Stimulated activated naive B cell treated with anti-CD40 and anti-IgM and Interleukin-4, amounts not matched to agents 10 μg/mL and 1 μg/mL and 100 μg/mL, for 72 hours (primary cell): ENCODE results near the gene OTP.
"Not testable (repeated sequence)": the region's sequence is repeated elsewhere in the genome, so short reads cannot be mapped to it uniquely, and the experiment has no call there.

Experiments
- ATAC-seq, 2 donors: fragments of 150-1000 bp; cut with Tn5 transposase; replicated peaks; 2 replicates each; pipeline ENCODE4 v1.10.0; 2021; ENCODE audit warnings: moderate library complexity in 1 of 2
- DNase-seq: peaks from one replicate; pipeline ENCODE4 v3.0.0; 2021
- H3K27ac Mint-ChIP-seq: one replicate; pipeline ENCODE4 v1.8.0; 2022; ENCODE audit warnings: mild to moderate bottlenecking, mixed read lengths
- H3K27me3 Mint-ChIP-seq, 2 donors: one replicate each; pipeline ENCODE4 v1.8.0; 2022; ENCODE audit warnings: mixed read lengths in 2 of 2
- H3K36me3 Mint-ChIP-seq, 2 donors: one replicate each; pipeline ENCODE4 v1.8.0; 2022; ENCODE audit warnings: mixed read lengths in 2 of 2, mild to moderate bottlenecking in 1 of 2
- H3K4me1 Mint-ChIP-seq, 2 donors: one replicate each; pipeline ENCODE4 v1.8.0; 2022; ENCODE audit warnings: mixed read lengths in 2 of 2, mild to moderate bottlenecking in 1 of 2
- H3K4me3 Mint-ChIP-seq, 2 donors: one replicate each; pipeline ENCODE4 v1.8.0; 2022; ENCODE audit warnings: mild to moderate bottlenecking in 2 of 2, mixed read lengths in 2 of 2, moderate library complexity in 1 of 2
- H3K9me3 Mint-ChIP-seq, 2 donors: one replicate each; pipeline ENCODE4 v1.8.0; 2022; ENCODE audit warnings: mixed read lengths in 2 of 2, mild to moderate bottlenecking in 1 of 2

Gene OTP

DNA sequence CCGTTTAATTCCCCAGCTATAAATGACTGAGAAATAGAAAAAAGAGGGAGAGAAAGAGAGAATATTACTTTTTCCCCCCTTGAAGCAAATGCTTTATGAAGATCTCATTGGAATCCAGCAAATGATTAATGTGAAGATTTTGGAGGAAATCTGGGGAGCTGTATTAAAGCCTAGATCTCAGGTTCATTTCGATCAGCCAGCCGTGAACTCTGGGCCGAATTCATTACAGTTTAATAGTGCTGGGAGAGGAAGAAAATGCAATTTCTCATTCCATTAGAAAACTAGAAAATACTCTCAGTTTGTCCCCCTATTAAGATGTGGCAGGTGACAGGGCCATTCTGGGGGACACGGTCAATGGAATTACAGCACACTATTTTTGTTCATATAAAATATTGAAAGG, 4.8 kb downstream of the OTP start:
- H3K36me3 Mint-ChIP-seq, result peaks cover 17 to 26% of the 10 kb centered on the region in 2 donors
- peaks cover 14 to 15% of the 10 kb centered on the region in 2 donors for H3K9me3 Mint-ChIP-seq
- H3K4me3 Mint-ChIP-seq, result no peak overlapping the region
- no peak for ATAC-seq
- no peak for DNase-seq
- peak overlapping the region; percentile 31 for H3K27ac Mint-ChIP-seq
- peaks cover 50 to 71% of the 10 kb centered on the region in 2 donors for H3K27me3 Mint-ChIP-seq
- peaks cover 29 to 53% of the 10 kb centered on the region in 2 donors for H3K4me1 Mint-ChIP-seq

DNA sequence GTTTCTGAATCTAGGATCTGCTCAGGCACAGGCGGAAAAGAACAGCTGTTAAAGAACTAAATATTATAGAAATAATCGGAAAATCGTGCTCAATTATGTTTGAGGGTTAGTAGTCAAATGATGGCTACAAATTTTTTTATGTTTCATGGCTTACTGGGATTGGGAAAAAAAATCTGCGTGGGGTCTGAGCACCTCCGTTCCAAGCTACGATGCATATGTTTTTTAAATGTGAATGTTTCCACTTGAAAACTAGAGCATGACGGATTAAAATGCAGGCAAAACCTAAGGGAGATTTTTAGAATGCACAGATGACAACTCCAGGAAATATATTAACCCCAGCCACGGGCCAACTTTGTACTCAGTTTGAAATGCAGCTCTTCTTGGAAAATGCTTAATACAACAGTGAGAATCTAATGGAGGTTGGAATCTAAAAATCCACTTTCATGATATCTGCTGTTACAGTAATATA, 5.3 kb downstream of the OTP start:
- H3K4me1 Mint-ChIP-seq, result peaks cover 29 to 54% of the 10 kb centered on the region in 2 donors
- peak overlapping the region; percentile 92 for H3K27ac Mint-ChIP-seq
- peaks cover 17 to 26% of the 10 kb centered on the region in 2 donors for H3K36me3 Mint-ChIP-seq
- peaks cover 14 to 15% of the 10 kb centered on the region in 2 donors for H3K9me3 Mint-ChIP-seq
- H3K4me3 Mint-ChIP-seq, result no peak overlapping the region
- ATAC-seq, result no peak
- DNase-seq, result no peak
- peaks cover 51 to 73% of the 10 kb centered on the region in 2 donors for H3K27me3 Mint-ChIP-seq

DNA sequence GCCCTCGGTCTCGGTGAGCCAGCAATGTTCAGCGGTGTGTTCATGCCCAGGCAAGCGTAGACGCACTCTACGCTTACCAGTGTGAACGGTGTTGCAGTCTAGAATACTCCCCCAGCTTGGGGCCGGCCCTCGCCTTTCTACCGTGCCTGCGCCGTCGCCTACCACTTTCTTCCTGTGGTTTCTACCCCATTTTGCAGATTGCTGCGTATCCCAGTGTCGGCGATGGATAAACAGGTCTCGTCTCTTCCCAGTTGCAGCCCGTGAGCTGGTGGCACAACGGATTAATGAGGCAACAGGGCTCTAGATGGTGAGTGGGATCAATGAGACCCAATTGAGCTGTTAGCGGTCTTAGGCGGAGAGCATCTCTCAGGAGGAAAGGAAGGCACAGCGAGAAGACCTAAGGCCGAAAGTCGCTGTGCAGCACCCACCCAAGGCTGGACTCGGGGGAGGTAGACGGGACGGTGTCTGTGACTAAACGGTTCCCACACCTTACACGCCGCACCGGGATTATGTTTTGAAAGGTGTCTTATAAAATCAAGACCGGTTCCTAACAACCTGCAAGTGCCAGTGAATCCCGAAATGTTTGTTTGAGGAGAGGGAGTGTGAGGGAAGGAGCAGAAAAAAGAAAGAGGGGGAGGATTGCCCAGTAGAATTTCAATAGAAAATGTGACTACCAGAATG, 5.8 kb downstream of the OTP start:
- H3K4me3 Mint-ChIP-seq, result peak overlapping the region in 1 of 2 donors; percentile 44
- peaks cover 26 to 49% of the 10 kb centered on the region in 2 donors for H3K4me1 Mint-ChIP-seq
- H3K36me3 Mint-ChIP-seq, result peaks cover 14 to 22% of the 10 kb centered on the region in 2 donors
- H3K27ac Mint-ChIP-seq, result peak overlapping the region; percentile 92
- DNase-seq (no peak), ATAC-seq (no peak)
- peaks cover 48 to 71% of the 10 kb centered on the region in 2 donors for H3K27me3 Mint-ChIP-seq
- H3K9me3 Mint-ChIP-seq, result peaks cover 12% of the 10 kb centered on the region in 2 donors

DNA sequence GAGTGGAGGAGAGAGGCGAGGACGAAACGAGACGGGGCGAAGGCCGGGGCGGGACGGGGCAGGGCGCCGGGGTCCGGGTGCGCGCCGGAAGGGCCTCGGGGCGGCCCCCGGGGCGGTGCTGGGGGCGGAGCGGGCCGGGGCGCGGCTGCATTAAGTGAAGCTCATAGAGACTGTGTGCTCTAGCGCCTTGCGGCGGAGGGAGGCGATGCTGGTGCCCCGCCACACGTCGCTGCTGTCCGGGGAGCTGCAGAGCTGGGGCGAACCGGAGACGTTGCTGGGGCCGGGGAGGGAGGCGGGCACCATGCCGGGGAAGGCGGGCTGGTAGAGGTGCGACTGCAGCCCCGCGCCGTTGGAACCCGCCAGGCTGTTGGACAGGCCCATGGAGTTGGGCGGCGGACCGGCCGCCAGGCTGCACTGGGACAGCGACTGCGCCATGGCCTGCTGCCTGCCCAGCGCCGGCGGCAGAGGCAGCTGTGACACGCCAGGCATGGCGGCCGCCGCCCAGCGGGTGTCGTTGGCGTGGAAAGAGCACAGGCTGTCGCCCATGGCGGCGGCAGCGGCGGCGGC, 8.3 kb downstream of the OTP start:
- ATAC-seq, result peak; percentile 89
- Mint-ChIP-seq H3K9me3 (peaks cover 8 to 9% of the 10 kb centered on the region in 2 donors), H3K4me3 (peak overlapping the region; percentile 86 to 88), H3K27ac (peak overlapping the region; percentile 86), H3K27me3 (peaks cover 41 to 70% of the 10 kb centered on the region in 2 donors), H3K36me3 (peaks cover 6 to 13% of the 10 kb centered on the region in 2 donors), H3K4me1 (peaks cover 19 to 40% of the 10 kb centered on the region in 2 donors)
- peak; percentile 49 for DNase-seq

DNA sequence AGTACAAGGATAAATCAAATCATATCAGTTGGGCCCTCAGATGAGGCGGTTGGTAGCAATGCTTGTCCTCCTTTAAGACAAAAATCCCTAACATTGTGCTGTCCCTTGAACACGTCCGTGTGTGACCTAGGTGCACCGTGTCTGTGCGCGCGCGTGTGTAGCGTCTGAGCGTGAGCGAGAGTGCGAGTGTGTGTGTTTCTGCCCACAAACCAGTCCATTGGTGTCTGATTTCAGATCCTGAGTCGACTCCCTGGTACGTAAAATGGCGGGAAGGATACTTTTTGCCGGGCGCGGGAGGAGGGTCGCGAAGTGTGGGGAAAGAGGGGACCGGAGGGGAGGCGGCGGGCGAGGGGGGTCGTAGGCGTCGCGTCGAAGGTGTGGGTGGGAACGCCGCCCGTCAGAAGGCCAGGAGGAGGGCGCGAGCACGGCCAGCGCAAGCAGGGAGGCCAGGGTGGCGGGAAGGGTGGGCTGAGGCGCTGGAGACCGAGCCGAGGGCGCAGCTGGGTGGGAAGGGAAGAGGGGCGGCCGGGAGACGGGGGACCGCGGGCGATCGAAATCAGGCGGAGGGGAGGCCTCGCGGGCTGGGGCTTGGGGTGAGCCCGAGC, 8.9 kb downstream of the OTP start:
- Mint-ChIP-seq H3K4me1 (peaks cover 19 to 40% of the 10 kb centered on the region in 2 donors), H3K27ac (peak overlapping the region; percentile 79), H3K36me3 (peaks cover 6 to 13% of the 10 kb centered on the region in 2 donors), H3K27me3 (peaks cover 45 to 75% of the 10 kb centered on the region in 2 donors), H3K9me3 (peaks cover 8 to 9% of the 10 kb centered on the region in 2 donors), H3K4me3 (peak overlapping the region; percentile 86 to 88)
- peak in 1 of 2 donors; percentile 2 for ATAC-seq
- no peak for DNase-seq

DNA sequence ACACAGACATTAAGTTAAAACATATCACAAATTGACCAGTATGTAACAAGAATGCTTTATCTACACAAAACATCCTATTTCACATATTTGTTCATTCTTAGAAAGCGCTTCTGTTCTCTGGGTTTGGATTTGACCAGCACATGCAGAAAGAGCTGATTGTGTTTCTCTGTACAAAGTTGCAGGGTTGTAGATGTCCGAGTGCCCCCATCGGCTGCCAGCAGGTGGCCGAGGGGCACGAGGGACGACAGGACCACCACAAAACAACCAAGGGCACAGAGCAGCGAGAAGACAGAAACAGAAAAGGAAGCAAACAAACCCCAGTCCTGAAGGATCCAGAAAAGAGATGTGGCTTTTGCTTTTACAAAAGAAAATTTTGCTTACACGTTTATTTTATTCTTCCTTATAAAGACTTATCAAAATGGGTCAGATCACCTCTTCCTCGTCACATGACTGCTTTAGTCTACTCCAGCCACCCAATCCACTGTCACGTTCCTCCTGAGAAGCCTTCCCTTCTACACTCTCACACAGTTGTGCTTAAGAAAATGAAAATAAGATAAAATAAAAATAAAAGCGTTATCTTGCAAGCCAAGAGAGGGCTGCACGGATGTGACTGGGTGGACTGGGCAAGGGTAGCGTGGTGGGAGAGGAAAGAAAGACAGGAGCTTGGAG, 9.5 kb downstream of the OTP start:
- peaks cover 19 to 40% of the 10 kb centered on the region in 2 donors for H3K4me1 Mint-ChIP-seq
- peaks cover 6 to 13% of the 10 kb centered on the region in 2 donors for H3K36me3 Mint-ChIP-seq
- peak overlapping the region; percentile 86 to 88 for H3K4me3 Mint-ChIP-seq
- no peak for ATAC-seq
- H3K27ac Mint-ChIP-seq, result peak overlapping the region; percentile 79
- peaks cover 51 to 82% of the 10 kb centered on the region in 2 donors for H3K27me3 Mint-ChIP-seq
- peaks cover 8 to 9% of the 10 kb centered on the region in 2 donors for H3K9me3 Mint-ChIP-seq
- DNase-seq, result no peak

DNA sequence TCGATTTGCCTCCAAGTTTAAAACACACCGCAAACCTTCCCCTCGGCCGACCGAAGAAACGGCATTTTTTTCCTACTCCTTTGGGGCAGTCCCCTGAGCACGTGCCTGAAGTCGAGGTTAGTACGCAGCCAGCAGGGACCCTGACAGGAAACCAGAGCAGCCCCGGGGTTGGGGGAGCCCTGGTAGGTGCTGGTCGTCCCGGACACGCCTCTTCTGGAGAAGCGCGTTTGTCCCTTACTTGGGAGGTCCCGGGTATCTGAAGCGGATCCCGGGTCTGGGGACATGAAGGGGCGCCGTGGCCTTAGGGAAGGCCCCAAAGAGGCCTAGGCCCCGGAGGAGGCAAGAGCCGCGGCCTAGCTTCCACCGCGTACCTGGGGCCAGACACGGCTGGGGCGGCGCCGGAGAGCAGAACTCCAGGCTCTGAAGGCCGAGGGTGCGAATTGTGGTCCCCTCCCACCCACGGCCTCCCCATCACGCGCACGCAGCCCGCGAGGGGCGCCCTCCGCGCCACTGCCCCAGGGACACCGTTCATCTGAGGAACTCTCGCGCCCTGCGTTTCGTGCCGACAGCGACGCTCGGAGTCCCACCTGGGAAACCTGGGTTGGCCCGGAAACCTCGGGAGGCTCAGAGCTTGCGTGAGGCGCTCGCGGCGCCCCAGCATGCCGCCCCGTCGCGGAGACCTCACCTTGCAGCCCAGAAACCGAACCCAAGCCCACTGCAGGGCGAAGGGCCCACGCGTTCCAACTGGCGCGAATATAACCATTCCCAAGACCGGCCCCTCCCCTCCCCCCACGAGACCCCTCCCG, 10.4 kb downstream of the OTP start:
- DNase-seq (no peak), ATAC-seq (no peak)
- Mint-ChIP-seq H3K36me3 (peaks cover 6 to 13% of the 10 kb centered on the region in 2 donors), H3K4me1 (peaks cover 19 to 40% of the 10 kb centered on the region in 2 donors), H3K4me3 (no peak overlapping the region), H3K9me3 (peaks cover 8 to 9% of the 10 kb centered on the region in 2 donors), H3K27ac (no peak overlapping the region), H3K27me3 (peaks cover 56 to 85% of the 10 kb centered on the region in 2 donors)

DNA sequence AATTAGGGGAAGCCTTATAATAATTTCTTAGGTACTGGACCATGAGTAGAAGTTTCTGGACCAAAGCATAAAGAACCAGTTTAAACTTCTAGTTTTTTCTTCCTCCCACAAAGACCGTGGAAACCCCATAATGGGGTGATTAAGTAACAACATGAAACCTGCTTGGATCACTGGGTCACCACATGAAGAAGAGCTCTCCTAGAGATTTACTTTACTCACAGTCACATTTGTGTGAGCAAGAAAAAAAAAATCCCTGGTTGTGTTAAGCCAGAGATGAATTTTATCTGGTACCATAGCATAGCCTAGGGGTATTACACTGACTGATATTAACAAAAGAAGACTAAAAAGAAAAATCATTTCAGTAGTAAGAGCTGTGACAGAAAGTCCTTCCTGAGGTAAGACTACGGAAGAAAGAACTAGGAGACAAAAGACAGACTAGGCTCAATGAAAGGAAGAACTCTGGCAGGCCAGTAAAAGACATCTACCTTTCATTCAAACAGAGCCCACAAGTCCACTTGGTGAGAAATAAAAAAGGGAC, 15.2 kb downstream of the OTP start:
- DNase-seq, result no peak
- no peak for ATAC-seq
- peaks cover 57 to 77% of the 10 kb centered on the region in 2 donors for H3K27me3 Mint-ChIP-seq
- no peak overlapping the region for H3K27ac Mint-ChIP-seq
- H3K4me1 Mint-ChIP-seq, result no peaks in the 10 kb centered on the region
- peaks cover 0 to 3% of the 10 kb centered on the region in 2 donors for H3K9me3 Mint-ChIP-seq
- no peak overlapping the region for H3K4me3 Mint-ChIP-seq
- H3K36me3 Mint-ChIP-seq, result no peaks in the 10 kb centered on the region

DNA sequence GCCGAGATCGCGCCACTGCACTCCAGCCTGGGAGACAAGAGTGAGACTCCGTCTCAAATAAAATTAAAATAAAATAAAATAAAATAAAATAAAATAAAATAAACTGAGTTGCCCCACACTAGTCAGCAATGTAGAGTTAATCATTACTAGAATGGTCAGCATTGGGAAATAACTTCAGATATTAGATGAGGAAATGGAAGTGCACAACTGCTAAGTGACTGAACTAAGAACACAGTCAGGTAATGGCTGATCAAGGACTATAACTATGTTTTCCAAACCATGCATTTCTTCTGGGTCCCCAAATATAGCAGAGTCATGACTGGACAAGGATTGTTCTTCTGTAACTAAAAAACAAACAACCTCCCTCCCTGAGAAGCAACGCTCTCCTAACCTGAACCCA, 17.1 kb downstream of the OTP start:
- ATAC-seq (no peak), DNase-seq (no peak)
- H3K4me3 Mint-ChIP-seq, result no peak overlapping the region
- no peak overlapping the region for H3K27ac Mint-ChIP-seq
- H3K4me1 Mint-ChIP-seq, result no peaks in the 10 kb centered on the region
- H3K9me3 Mint-ChIP-seq, result peaks cover 0 to 2% of the 10 kb centered on the region in 2 donors
- H3K27me3 Mint-ChIP-seq, result peaks cover 56 to 76% of the 10 kb centered on the region in 2 donors
- no peaks in the 10 kb centered on the region for H3K36me3 Mint-ChIP-seq

DNA sequence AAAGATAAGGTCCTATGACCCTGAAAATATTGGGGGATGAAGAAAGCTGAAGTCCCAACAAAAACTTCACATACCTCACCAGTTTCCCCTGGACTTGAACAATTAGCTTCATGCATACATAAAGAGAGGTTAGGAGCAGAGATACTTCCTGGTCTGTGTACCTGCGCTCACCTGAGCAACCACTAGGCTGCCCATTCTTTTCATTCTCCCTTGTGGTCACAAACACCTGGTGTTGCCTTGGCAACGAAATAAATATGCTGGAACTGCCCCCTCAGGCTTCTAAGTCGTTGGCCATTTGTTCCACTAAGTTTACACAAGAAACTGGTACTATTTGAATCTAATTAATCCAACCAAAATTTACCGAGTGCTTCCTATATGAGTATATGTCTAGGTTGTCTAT, 18.1 kb downstream of the OTP start:
- no peaks in the 10 kb centered on the region for H3K9me3 Mint-ChIP-seq
- H3K27me3 Mint-ChIP-seq, result peaks cover 52 to 70% of the 10 kb centered on the region in 2 donors
- H3K36me3 Mint-ChIP-seq, result no peaks in the 10 kb centered on the region
- H3K27ac Mint-ChIP-seq, result no peak overlapping the region
- DNase-seq (no peak), ATAC-seq (no peak)
- H3K4me1 Mint-ChIP-seq, result no peaks in the 10 kb centered on the region
- no peak overlapping the region for H3K4me3 Mint-ChIP-seq

DNA sequence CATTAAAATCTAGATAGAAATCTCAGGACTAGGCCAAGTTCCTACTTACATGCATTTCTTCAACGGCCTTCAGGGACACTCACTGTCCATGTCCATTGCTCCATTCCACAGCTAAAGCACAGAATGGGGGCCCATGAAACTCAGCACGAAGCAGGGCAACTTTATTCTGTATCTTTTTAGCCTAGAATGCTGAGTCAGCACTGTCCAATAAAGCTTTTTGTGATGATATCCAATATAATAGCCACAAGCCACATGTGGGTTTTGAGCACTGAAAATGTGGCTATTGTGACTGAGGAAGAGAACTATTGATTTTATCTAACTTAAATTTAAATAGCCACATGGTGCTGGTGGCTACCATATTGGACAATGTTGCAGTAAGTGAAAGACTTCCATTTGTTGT, 21.6 kb downstream of the OTP start:
- no peak for ATAC-seq
- Mint-ChIP-seq H3K27me3 (peaks cover 33 to 45% of the 10 kb centered on the region in 2 donors), H3K4me1 (no peaks in the 10 kb centered on the region)

DNA sequence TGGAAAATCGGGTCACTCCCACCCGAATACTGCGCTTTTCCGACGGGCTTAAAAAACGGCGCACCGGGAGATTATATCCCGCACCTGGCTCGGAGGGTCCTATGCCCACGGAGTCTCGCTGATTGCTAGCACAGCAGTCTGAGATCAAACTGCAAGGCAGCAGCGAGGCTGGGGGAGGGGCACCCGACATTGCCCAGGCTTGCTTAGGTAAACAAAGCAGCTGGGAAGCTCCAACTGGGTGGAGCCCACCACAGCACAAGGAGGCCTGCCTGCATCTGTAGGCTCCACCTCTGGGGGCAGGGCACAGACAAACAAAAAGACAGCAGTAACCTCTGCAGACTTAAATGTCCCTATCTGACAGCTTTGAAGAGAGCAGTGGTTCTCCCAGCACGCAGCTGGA, 29.6 kb downstream of the OTP start:
- H3K4me3 Mint-ChIP-seq, H3K4me1 Mint-ChIP-seq, ATAC-seq, H3K36me3 Mint-ChIP-seq, H3K9me3 Mint-ChIP-seq, H3K27ac Mint-ChIP-seq, DNase-seq: not testable (repeated sequence)
- peaks cover 38 to 47% of the 10 kb centered on the region in 2 donors for H3K27me3 Mint-ChIP-seq

More for the DNA sequence above, 21.6 kb downstream of the OTP start:
- Mint-ChIP-seq H3K4me3 (no peak overlapping the region), H3K9me3 (peaks cover 0 to 1% of the 10 kb centered on the region in 2 donors), H3K36me3 (no peaks in the 10 kb centered on the region), H3K27ac (no peak overlapping the region)
- no peak for DNase-seq

DNA sequence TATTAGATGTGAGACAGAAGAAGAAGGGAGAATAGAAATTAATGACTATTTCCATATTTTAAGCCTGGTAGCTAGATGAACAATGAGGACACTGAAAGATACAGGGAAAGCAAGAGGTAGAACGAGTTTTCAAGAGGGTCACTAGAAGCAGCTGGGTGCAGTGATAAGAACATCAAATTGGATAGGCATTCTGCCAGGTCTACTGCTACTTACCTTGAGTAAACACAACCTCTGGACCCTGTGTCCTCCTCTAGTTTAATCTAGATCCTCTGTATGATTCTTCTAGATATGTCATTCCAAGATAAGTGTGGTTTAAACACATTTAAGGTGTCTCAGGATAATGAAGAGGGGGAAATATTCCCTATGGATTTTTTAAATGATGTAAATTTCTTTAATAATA, 31.2 kb downstream of the OTP start:
- H3K9me3 Mint-ChIP-seq, result peaks cover 3% of the 10 kb centered on the region in 2 donors
- H3K4me1 Mint-ChIP-seq, result no peaks in the 10 kb centered on the region
- peaks cover 0 to 3% of the 10 kb centered on the region in 2 donors for H3K36me3 Mint-ChIP-seq
- peaks cover 43 to 63% of the 10 kb centered on the region in 2 donors for H3K27me3 Mint-ChIP-seq
- H3K4me3 Mint-ChIP-seq, result no peak overlapping the region
- ATAC-seq, result no peak
- no peak for DNase-seq
- no peak overlapping the region for H3K27ac Mint-ChIP-seq
